ENCODE results near the gene TMEM178B. TPM values are rescaled to one million over a fixed set of nuclear protein-coding genes. Genes with fewer than 3 reads are reported as not detected.

The TMEM178B gene
- total and polyA plus RNA-seq, 10 of the 15 experiments (the other 5 are each of a cell fraction or from before 2014, with no cell fraction given), result 0.01 to 1.1 (median 0.04) TPM; not detected in 2

GRCh38 chr7:141203586-141203985 is 129.7 kb downstream of the TMEM178B start:
- DNase-seq (ENCODE audit: low read depth, low spot score), result no peak
- Histone ChIP-seq H3K79me2 (ENCODE audit: control insufficient read depth, insufficient read depth, low read length) (no peaks in the 10 kb centered on the region), H3K4me2 (ENCODE audit: control insufficient read depth, insufficient read depth) (no peak overlapping the region), H3K27me3 (replicated peaks in 1 of 2; ENCODE audit: control insufficient read depth in 2 of 2, insufficient read depth in 2 of 2, low read length in 1 of 2) (no peaks in the 10 kb centered on the region), H3K36me3 (ENCODE audit: control insufficient read depth in 2 of 2, insufficient read depth in 2 of 2, low read length in 1 of 2) (no peaks in the 10 kb centered on the region), H2AFZ (ENCODE audit: control insufficient read depth, low read depth, low read length) (no peak overlapping the region), H3K27ac (ENCODE audit: control insufficient read depth, insufficient read depth) (no peak overlapping the region), H3K9ac (ENCODE audit: control insufficient read depth, insufficient read depth, low read length) (no peak overlapping the region), H4K20me1 (ENCODE audit: control insufficient read depth, insufficient read depth) (no peaks in the 10 kb centered on the region), H3K4me1 (ENCODE audit: control insufficient read depth, insufficient read depth, low read length) (no peaks in the 10 kb centered on the region), H3K4me3 (no peak overlapping the region), H3K9me3 (replicated peaks; ENCODE audit: control insufficient read depth, insufficient read depth, low read length) (no peaks in the 10 kb centered on the region)
- ChIA-PET SMC1A (ENCODE audit: uncharacterized antibody, unreplicated experiment) (interaction anchor here (0.7 kb wide), 1 partner anchor 59 kb away, joined by 3 read pairs; no protein-coding TSS in a partner anchor), RAD21 (ENCODE audit: unreplicated experiment) (no interaction called here), CTCF (interaction anchor here (1.3 kb wide), 1 partner anchor 15 kb away, joined by 3 read pairs; no protein-coding TSS in a partner anchor), POLR2A (no interaction called here)
- in situ Hi-C loops (cut with MboI), result loop anchor here (25.0 kb wide), 1 partner anchor 391 kb away; no protein-coding TSS in a partner anchor
- ATAC-seq, result no peak
- no peak for FAIRE-seq
- 20% methylated on average over 4 of the region's 4 CpGs for WGBS (ENCODE audit: insufficient coverage, insufficient replicate concordance, low lambda C conversion rate, missing lambda C conversion rate)
- TF ChIP-seq SRF (IDR thresholded peaks at IDR 0.05; ENCODE audit: low read depth in 2 of 2, low read length in 2 of 2) (no peak), SIN3A (IDR thresholded peaks at IDR 0.05; ENCODE audit: low read depth, low read length) (no peak), BACH1 (IDR thresholded peaks at IDR 0.05; ENCODE audit: borderline replicate concordance) (no peak)
- BruUV-seq (replicated peaks), result no TSS peak
- intact Hi-C loops (cut with micrococcal nuclease; ENCODE audit: unreplicated experiment), result no loop called here

- Histone ChIP-seq H3K9me3 (replicated peaks; ENCODE audit: control insufficient read depth, insufficient read depth, low read length) (no peaks in the 10 kb centered on the region), H3K36me3 (ENCODE audit: control insufficient read depth in 2 of 2, insufficient read depth in 2 of 2, low read length in 1 of 2) (no peaks in the 10 kb centered on the region), H3K4me2 (ENCODE audit: control insufficient read depth, insufficient read depth) (no peak overlapping the region), H3K4me1 (ENCODE audit: control insufficient read depth, insufficient read depth, low read length) (no peaks in the 10 kb centered on the region), H3K27ac (ENCODE audit: control insufficient read depth, insufficient read depth) (no peak overlapping the region), H2AFZ (ENCODE audit: control insufficient read depth, low read depth, low read length) (no peak overlapping the region), H3K79me2 (ENCODE audit: control insufficient read depth, insufficient read depth, low read length) (no peaks in the 10 kb centered on the region), H3K4me3 (no peak overlapping the region), H3K9ac (ENCODE audit: control insufficient read depth, insufficient read depth, low read length) (no peak overlapping the region), H4K20me1 (ENCODE audit: control insufficient read depth, insufficient read depth) (no peaks in the 10 kb centered on the region), H3K27me3 (replicated peaks in 1 of 2; ENCODE audit: control insufficient read depth in 2 of 2, insufficient read depth in 2 of 2, low read length in 1 of 2) (no peaks in the 10 kb centered on the region)
- WGBS (ENCODE audit: insufficient coverage, insufficient replicate concordance, low lambda C conversion rate, missing lambda C conversion rate), result 56% methylated on average over 3 of the region's 3 CpGs
- in situ Hi-C loops (cut with MboI) (loop anchor here (25.0 kb wide), 1 partner anchor 395 kb away; no protein-coding TSS in a partner anchor), intact Hi-C loops (cut with micrococcal nuclease; ENCODE audit: unreplicated experiment) (no loop called here)
- BruUV-seq (replicated peaks), result no TSS peak
- ATAC-seq, result no peak
- no peak for FAIRE-seq
- ChIA-PET POLR2A (no interaction called here), SMC1A (ENCODE audit: uncharacterized antibody, unreplicated experiment) (no interaction called here), RAD21 (ENCODE audit: unreplicated experiment) (no interaction called here), CTCF (no interaction called here)
- no peak for DNase-seq (ENCODE audit: low read depth, low spot score)
- TF ChIP-seq NFIC (IDR thresholded peaks at IDR 0.05; ENCODE audit: low read depth, low read length) (no peak), ETV6 (conservative IDR thresholded peaks at IDR 0.05 in 1 of 2, IDR thresholded peaks at IDR 0.05 in 1 of 2; ENCODE audit: borderline replicate concordance in 1 of 2, low read depth in 1 of 2) (no peak), NFXL1 (IDR thresholded peaks at IDR 0.05; ENCODE audit: borderline replicate concordance) (no peak), BHLHE40 (IDR thresholded peaks at IDR 0.05; ENCODE audit: borderline replicate concordance in 1 of 2, low read depth in 2 of 2, low read length in 1 of 2) (no peak), IRF3 (IDR thresholded peaks at IDR 0.05) (no peak), EP300 (IDR thresholded peaks at IDR 0.05; ENCODE audit: borderline replicate concordance in 1 of 2, control insufficient read depth in 1 of 2, low read depth in 2 of 2, low read length in 2 of 2) (no peak), POLR2AphosphoS2 (IDR thresholded peaks at IDR 0.05; ENCODE audit: low read depth, low read length) (no peak), ZNF274 (IDR thresholded peaks at IDR 0.05; ENCODE audit: insufficient read depth, insufficient read length) (no peak), EED (IDR thresholded peaks at IDR 0.05; ENCODE audit: low read depth) (no peak), MEF2B (IDR thresholded peaks at IDR 0.05; ENCODE audit: partially characterized antibody, poor library complexity, severe bottlenecking) (no peak)
Measured at GRCh38 chr7:141207661-141208060, 133.8 kb downstream of the TMEM178B start.

Measured in GM12878 (cell line).